Esophagus squamous epithelium (tissue), 4 donors: ENCODE results near the gene MUC5AC.

ENCODE experiments used
- POLR2A ChIP-seq, 4 donors: fragments of 450-650 bp; IDR thresholded peaks; one replicate each; pipeline ENCODE4 v1.6.1; 2017; ENCODE audit warnings: antibody characterized with exemption in 4 of 4, mild to moderate bottlenecking in 4 of 4, moderate library complexity in 3 of 4
- TF ChIP-seq, protein P1 (sequence below), 6 experiments: fragments of 450-650 bp in 4 of 6; fragments of 200-600 bp in 2 of 6; sonication (generic) in 2 of 6; IDR thresholded peaks; one replicate each; pipeline ENCODE4 v1.5.1; 2016 to 2019; ENCODE audit warnings: antibody characterized with exemption in 6 of 6, mild to moderate bottlenecking in 4 of 6, moderate library complexity in 4 of 6

DNA sequence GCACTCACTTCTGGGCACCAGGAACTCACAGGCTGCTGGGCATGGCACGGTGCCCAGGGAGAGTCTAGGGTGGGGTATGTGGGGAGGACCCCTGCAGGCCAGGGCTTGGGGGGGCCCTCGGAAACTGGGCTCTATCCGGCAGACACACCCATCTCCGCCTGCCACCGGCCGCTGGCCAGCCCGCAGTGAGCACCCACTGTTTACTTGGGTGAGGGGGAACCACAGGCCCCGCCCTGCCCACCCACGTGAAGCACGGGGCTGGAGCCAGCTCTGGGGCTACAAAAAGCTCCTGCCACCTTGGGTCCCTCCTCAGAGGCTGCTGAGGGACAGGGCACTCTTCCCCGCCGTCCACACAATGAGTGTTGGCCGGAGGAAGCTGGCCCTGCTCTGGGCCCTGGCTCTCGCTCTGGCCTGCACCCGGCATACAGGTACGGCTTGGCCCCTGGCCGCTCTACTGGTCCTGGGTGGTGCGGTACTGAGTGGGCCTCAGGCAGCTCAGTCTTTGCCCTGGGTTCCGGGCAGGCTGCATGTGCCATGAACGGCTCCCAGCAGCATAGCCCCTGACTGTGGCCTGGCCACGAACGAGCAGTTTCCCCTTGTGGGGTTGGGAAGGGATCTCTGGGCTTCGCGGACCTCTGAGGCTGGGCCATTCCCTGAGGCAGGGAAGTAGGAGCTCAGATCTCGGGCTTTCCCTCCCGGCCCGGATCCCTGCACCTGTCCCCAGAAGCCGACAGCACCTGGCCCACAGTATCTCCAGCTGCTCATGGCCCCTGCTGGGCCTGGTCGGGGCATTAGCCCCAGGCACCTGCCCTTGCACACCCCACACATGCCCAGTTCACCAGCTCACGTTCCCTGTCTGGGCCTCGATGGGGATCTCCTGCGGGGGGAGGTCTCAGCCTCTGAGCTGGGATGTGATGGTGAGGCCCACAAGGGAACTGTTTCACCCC, at the start of gene MUC5AC:
- no peak for TF ChIP-seq POLR2A (IDR thresholded peaks at IDR 0.05)
- TF ChIP-seq, protein P1, sequence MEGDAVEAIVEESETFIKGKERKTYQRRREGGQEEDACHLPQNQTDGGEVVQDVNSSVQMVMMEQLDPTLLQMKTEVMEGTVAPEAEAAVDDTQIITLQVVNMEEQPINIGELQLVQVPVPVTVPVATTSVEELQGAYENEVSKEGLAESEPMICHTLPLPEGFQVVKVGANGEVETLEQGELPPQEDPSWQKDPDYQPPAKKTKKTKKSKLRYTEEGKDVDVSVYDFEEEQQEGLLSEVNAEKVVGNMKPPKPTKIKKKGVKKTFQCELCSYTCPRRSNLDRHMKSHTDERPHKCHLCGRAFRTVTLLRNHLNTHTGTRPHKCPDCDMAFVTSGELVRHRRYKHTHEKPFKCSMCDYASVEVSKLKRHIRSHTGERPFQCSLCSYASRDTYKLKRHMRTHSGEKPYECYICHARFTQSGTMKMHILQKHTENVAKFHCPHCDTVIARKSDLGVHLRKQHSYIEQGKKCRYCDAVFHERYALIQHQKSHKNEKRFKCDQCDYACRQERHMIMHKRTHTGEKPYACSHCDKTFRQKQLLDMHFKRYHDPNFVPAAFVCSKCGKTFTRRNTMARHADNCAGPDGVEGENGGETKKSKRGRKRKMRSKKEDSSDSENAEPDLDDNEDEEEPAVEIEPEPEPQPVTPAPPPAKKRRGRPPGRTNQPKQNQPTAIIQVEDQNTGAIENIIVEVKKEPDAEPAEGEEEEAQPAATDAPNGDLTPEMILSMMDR (IDR thresholded peaks at IDR 0.05), result no peak
